Measurements from ENCODE around the gene AP1AR.
A peak's percentile ranks its signal among the peaks of the same experiment; 100 is the strongest.
"Not testable (repeated sequence)": the region's sequence is repeated elsewhere in the genome, so short reads cannot be mapped to it uniquely, and the experiment has no call there.

AP1AR gene

GRCh38 chr4:112231779-112232713 lies at the start of gene AP1AR:
Gene AP1AR, plus strand, starts transcription at chr4:112231787. Its CDS starts 305 bp downstream, at chr4:112232092.
- DNase-seq: peak; percentile 85

- no peak for DNase-seq
Observed at GRCh38 chr4:112182604-112183003, 49.0 kb upstream of the AP1AR start.

- DNase-seq: no peak
Observed at GRCh38 chr4:112183252-112183651, 48.3 kb upstream of the AP1AR start.

GRCh38 chr4:112184438-112184837 lies 47.1 kb upstream of the AP1AR start:
- no peak for DNase-seq

- DNase-seq: no peak
Observed at GRCh38 chr4:112185334-112185733, 46.3 kb upstream of the AP1AR start.

- DNase-seq: no peak
Observed at GRCh38 chr4:112185740-112186670, 45.6 kb upstream of the AP1AR start.

- no peak for DNase-seq
Observed at GRCh38 chr4:112189754-112190153, 41.8 kb upstream of the AP1AR start.

- DNase-seq: no peak
Observed at GRCh38 chr4:112190684-112191083, 40.9 kb upstream of the AP1AR start.

- no peak for DNase-seq
Observed at GRCh38 chr4:112196461-112196860, 35.1 kb upstream of the AP1AR start.

GRCh38 chr4:112199041-112199440 lies 32.5 kb upstream of the AP1AR start:
- no peak for DNase-seq

- no peak for DNase-seq
Observed at GRCh38 chr4:112201915-112202505, 29.6 kb upstream of the AP1AR start.

GRCh38 chr4:112203593-112203992 lies 28.0 kb upstream of the AP1AR start:
- no peak for DNase-seq

GRCh38 chr4:112206431-112206830 lies 25.2 kb upstream of the AP1AR start:
- no peak for DNase-seq

GRCh38 chr4:112208137-112209095 lies 23.2 kb upstream of the AP1AR start:
- not testable (repeated sequence) for DNase-seq

GRCh38 chr4:112210777-112211176 lies 20.8 kb upstream of the AP1AR start:
- no peak for DNase-seq

- DNase-seq: peak; percentile 77
Observed at GRCh38 chr4:112213091-112213490, 18.5 kb upstream of the AP1AR start.

GRCh38 chr4:112213856-112214255 lies 17.7 kb upstream of the AP1AR start:
- DNase-seq: no peak

GRCh38 chr4:112214390-112215264 lies 17.0 kb upstream of the AP1AR start:
- peak; percentile 9 for DNase-seq

GRCh38 chr4:112219826-112220366 lies 11.7 kb upstream of the AP1AR start:
- no peak for DNase-seq

- no peak for DNase-seq
Observed at GRCh38 chr4:112222219-112222955, 9.2 kb upstream of the AP1AR start.

All from RPMI8226 (cell line).